ENCODE data around the gene ZNF207.
A peak's percentile ranks its signal among the peaks of the same experiment; 100 is the strongest.
"Not testable (repeated sequence)": the region's sequence is repeated elsewhere in the genome, so short reads cannot be mapped to it uniquely, and the experiment has no call there.

Gene ZNF207

DNA sequence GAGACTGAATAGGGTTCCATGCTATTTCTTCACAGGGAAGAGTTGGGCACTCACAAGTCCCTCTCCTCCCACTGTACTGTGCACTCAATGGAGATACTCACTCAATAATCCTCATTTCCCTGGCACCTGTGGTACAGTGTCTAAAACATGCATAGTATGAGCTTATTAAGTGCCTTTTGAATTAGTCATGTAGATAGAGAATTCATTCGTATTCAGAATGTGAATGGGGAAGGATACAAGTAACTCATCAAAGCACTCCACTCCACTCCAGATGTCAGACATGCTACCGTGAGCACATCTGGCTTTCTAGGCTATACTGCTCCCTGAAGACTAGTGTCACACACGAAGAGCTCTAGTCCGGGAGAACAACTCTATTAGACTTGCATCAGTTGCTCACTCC lies 14.3 kb upstream of the ZNF207 start:
- no peak for DNase-seq

DNA sequence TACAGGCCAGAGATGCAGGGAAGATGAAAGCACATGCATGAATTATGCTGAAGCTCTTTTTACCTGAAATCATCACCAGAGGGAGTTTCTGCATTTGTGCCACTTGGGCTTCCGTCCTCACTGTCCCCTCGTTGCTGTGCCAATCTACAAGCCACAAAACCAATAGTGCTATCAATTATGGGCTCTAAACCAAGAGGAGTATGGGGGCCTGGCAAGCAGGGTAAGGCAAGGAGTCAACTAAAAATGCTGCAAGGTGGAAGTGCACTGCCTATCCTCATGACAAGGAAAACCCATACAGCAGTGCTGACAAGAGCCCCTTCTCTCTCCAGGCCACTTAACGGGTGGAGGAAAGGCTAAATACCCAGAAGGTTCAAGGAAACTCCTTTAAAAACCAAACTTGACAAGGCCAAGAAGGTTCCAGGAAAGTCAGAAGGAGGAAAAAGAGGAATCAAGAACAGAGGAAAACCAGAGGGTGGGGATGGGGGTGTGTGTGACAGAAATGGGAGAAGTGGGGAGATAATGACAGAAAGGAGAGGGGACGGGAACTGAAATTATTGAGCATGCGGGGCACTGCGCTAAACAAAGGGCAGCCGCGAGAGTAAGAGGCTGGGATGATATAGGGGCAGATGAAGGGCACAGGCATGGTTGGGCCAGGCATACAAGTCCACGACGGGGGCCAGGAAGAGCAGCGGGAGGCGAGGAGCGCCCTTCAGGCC lies 8.7 kb upstream of the ZNF207 start:
- peak; percentile 16 to 37 for DNase-seq

DNA sequence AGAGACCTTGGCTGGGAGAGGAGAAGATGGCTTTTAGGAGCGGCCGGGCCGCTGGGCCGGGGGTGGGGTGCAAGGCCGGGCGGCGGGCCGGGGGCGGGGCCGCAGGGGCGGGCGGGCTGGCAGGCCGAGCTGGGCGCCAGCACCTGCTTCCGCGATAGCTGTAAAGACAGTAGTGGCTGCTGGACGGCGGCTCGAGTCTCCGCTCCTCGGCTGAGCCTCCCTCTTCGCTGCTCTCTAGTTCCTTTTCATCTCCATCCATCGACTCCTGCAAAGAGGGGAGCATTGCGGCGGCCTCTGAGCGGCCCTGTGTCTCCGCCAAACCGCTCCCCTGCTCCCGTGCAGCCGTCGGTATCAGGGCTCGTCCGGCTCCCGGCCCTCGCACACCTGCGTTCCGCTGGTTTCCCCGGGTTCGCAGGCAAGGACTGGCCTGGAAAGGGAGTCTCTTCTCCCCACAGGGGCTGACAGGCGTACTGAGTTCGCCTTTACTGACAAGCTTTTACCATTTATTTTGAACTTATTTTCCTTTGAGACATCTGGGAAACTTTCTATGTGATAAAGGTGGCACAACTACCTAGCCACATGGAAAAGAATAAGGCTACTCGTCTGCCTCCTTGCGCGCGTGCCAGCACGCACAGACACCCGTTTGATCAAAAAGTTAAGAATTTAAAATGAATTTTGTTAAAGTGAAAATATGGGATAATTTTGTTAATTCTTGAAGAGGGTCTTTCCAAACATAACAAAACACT lies 7.9 kb upstream of the ZNF207 start, which contains the start of gene C17orf75:
Gene C17orf75, minus strand, starts transcription at position 317 of the 746 bp plus-strand sequence. Its CDS starts 34 bp downstream, at position 283.
- DNase-seq: peak; percentile 58 to 76

DNA sequence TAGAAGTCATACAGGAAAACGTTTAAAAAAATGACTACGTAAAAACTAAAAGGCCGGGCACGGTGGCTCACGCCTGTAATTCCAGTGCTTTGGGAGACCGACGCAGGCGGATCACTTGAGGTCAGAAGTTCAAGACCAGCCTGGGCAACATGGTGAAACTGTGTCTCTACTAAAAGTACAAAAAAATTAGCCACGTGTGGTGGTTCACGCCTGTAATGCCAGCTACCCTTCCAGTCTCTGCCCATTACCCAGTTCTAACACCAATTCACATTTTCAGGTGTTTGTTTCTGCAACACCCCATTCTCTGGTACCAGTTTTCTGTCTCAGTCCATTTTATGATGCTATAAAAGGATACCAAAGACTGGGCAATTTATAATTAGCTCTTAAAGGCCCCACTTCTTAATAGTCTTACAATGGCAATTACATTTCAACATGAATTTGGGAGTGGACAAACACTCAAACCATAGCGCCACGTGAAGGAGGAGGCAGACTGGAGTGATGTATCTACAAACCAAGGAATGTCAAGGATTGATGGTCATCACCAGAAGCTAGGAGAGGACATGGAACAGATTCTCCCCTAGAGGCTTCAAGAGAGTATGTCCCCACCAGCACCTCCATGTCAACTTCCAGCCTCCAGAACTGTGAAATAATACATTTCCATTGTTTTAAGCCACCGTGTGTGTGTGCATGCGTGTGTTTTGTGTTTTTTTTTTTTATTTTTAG lies 7.2 kb upstream of the ZNF207 start:
- no peak for DNase-seq

DNA sequence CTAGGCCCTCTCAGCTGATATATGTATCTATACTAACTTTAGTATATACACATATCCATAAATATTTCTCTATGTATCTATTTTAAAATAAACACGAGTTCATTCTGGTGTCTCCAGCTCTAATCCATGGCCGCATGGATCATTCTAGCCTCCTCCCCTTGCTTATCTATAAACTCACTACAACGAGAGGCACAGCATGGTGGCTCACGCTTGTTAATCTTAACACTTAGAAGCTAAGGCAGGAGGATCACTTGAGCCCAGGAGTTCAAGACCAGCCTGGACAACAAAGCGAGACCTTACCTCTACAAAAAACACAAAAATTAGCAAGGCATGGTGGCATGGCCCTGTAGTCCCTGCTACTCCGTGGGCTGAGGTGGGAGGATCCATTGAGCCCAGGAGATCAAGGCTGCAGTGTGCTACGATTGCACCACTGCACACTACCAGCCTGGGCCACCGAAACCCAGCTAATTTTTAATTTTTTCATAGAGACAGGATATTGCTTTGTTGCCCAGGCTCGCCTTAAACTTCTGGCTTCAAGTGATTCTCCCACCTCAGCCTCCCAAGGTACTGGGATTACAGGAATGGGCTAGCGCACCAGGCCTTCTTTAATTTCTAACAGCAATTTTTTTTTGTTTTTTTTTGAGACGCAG lies 3.9 kb upstream of the ZNF207 start:
- DNase-seq: no peak

DNA sequence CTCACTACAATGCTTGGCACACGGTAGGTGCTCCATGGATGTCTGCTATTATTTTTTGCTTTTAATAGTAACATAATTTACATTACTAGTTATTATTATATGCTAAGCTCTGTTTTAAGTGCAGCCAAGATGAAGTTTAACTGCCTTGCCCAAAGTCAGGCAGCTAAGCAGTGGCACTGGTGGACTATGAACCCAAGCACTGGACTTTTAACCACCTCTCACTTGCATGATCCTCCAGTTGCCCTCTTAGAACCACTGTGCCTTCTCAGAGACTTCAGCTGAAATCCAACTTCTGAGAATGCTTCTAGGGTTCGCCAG lies 1.5 kb upstream of the ZNF207 start:
- DNase-seq: no peak

DNA sequence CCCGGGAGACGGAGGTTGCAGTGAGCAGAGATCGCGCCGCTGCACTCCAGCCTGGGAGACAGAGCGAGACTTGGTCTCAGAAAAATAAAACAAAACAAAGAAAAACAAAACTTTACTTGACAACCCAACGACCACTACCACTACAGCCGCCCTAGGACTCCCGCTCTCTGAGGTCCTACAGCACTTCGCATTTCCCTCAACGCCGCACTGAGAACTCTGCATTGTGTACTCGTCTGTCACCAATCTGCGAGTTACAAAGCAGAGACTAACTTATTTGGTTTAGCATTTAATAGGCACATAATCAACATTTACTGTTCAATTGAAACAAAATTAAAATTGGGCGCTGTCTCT lies 479 bp upstream of the ZNF207 start:
- DNase-seq: no peak

DNA sequence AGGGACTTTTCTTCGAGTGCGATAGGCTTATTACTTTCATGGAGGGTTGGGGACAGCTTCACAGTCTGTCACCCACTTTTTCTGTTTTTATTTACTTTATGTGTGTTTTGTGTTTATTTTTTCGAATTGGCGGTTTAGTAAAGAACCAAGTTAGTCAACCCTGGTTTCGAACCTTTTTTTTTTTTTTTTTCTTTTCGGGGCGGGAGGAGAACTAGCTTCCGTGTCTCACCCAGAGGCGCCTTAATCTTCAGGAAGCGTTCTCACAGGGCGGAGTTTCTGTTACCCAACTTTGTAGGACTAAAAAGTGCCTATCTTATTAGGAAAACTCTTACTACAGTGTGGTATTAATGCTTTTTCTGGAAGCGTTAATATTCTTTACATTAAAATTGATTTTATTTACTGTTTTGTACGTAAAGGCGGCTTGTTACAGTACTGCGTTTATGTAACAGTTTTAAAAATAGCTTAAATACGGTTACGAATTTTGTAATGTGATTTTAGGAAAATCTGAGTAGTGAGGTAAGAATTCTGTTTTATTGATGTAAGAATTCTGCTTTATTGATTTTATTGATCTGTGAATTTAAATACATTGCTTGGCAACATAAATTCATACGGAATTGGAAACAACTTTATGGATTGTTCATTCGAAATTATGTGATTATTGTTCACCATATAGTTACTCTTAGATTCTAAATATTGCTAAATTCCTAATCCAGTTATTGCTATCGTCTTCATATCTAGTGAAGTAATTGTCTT lies 885 bp downstream of the ZNF207 start:
- peak in 1 of 2 experiments; percentile 33 for DNase-seq

DNA sequence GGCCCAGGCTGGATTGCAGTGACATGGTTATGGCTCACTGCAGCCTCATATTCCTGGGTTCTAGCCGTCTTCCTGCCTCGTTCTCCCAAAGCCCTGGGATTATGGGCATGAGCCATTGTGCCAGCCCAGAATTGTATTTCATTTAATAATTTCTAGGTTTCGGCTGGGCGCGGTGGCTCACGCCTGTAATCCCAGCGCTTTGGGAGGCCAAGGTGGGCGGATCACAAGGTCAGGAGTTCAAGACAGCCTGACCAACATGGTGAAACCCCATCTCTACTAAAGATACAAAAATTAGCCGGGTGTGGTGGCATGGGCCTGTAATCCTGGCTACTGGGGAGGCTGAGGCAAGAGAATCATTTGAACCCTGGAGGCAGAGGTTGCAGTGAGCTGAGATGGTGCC lies 2.8 kb downstream of the ZNF207 start:
- DNase-seq: not testable (repeated sequence)

DNA sequence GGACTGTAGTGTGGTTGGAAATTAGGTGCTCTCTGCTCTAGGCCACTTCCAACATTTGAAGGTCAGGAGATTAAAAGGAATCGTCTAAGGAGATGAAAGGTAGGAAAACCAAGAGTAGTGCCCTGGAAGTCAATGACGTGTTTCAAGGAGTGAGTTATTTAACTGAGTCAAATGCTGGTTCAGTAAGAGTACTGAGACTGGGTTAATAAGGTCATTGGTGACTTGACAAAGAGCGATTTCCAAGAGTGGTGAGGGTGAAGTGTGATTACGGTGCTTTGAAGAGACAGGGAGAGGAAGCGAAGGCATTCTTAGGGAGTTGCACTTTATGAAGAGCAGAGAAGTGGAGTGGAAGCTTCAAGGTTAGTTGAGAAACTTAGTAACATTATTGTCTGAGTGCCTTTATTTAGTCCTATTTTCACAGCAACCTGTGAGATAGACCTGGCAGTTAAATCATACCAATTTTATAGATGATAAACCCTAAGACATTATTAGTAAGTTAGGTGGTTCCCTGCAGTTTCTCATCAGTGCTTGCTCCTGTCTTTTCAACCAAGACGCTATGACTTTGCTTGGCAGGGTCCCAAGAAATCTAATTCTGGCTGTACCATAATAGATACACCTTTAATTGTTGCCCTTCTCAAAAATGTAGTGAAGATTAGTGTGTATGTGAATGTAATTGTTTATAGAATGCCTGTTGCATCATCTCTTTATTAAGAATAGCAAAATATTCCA lies 5.9 kb downstream of the ZNF207 start:
- DNase-seq: no peak

DNA sequence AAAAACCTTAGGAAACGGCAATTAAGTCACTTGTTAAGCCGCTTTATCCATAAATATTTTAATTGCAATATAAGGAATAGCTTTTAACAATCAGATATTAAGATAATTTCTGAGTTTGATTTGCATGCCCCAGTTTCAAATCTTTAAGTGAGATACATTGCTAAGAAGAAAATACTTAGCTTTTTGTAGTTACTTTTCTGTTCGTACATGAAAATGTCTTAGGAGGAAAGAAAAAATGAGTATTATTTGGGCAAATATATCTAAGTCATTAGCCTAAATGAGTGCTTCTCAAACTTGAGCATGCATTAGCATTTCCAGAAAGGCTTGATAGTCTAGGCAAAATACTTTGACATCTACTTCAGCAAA lies 6.4 kb downstream of the ZNF207 start:
- no peak for DNase-seq

DNA sequence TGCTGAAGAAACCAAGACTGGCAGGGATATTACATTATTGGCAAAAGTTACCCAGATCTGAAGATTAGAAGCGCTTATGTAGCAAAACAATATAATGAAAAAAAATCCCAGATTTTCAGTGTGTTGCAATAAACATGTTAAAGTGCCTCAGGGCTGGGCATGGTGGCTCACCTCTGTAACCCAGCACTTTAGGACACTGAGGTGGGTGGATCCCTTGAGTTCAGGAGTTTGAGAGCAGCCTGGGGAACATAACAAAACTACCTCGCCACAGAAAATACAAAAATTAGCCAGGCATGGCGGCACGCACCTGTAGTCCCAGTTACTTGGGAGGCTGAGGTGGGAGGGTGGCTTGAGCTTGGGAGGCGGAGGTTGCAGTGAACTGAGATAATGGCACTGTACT lies 6.8 kb downstream of the ZNF207 start:
- no peak for DNase-seq

DNA sequence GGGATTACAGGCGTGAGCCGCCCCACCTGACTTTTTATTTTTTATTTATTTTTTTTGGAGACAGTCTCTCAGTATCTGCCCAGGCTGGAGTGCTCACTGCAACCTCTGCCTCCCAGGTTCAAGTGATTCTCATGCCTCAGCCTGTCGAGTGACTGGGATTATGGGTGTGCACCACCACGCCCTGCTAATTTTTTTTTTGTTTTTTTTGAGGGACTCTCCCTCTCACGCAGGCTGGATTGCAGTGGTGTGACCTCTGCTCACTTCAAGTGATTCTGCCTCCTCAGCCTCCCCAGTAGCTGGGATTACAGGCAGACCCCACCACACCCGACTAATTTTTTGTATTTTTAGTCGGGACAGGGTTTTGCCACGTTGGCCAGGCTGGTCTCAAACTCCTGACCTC lies 7.7 kb downstream of the ZNF207 start:
- no peak for DNase-seq

DNA sequence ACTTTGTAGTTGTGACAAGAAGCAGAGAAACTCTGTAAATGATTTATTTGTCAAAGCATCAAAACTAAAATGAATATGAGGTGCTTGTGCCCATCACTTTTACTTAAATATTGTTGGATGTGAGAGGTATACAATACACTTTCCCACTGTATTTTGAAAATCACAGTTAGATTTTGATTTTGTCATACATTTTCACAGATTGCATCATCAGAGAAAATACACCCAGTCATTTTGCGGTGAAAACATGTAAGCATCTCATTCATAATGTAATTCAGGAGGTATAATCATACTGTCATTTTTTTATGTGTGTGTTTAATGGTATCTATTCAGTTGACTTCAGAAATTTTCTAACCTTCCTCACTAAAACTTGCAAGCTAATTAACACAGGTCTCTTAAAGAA lies 11.3 kb downstream of the ZNF207 start:
- no peak for DNase-seq

DNA sequence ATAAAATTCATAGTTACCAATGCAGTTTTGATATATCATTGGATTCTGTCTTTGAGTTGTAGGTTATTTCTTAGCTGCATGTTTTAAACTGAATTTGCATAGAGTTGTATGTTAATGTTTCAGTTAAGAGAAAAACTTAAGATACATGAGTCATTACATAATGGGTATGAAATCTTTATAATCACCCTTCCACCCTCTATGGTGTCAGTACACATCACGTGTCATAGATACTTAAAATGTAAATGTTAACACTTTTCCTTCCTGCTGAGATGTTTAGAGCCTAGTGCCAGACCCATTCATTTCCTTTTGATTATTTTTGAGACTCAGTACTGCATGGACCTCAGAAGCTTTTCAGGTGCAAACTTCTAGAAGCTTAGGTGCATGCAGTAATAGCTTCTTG lies 20.5 kb downstream of the ZNF207 start:
- DNase-seq: no peak

DNA sequence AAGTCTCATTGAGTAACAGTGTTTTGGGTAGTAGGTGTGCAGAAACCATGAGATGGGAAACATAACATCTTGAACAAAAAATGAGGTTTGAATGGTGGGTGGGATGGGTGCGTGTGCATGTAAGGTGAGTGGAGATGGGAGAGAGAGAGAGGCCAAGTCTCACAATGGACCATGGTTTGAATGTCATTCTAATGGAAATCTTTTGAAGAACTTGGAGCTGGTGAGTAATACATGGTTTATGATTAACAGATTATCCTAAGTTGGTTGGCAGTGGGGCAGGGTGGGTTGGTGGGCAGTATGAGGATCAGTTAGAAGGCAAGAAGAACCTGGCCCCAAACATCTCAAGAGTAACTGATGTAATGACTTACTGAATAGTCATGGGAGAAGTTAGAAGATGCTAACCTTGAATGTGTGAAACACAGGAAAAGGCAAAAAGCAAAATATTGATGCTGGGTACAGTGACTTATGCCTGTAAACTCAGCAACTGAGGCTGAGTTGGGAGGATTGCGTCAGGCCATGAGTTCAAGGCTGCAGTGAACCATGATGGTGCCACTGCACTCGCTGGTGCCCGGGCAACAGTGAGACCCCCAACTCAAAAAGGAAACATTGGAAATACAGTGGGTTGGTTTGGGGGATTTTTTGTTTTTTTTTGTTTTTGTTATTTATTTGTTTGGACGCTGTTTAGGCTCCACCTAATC lies 32.7 kb downstream of the ZNF207 start:
- no peak for DNase-seq

DNA sequence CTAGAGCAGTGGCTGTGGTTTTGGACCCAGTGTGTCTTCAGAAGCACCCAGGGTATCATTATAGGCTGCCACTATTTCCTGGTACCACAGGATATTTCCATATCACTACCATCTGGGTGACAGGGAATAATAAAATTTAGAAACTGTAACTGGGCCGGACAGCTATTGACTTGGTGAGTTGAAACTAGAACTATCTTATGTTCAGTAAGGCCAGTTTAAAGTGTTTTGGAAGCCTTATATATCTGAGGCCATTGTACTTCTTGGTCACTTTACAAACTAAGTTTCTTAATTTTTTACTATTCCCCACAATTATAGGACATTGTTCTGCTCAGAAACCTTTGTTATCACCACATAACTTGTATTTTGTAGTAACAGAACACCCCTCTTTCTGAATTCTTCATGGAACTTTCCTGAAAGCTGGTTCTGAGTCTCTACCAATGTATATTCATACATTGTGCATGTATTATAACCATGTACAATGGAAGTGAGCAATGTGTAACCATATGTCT lies 34.0 kb downstream of the ZNF207 start:
- no peak for DNase-seq

DNA sequence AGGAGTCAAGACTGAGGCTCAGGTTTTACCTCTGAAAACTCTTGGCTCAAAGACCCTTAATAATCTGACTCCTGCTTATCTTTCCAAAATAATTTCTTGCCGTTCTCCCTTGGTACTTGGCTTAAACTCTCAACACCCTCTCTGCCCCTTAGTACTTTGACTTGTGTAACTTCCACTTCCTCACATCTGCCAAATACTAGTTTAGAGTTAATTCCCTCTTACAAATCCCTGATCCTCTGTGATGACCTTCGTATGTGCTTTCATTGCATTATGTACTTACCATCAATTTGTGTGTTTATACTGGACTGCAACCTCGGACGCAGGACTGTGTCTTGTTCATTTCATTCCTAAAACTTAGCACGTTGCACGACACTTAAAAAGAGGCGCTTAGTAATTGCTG lies 35.2 kb downstream of the ZNF207 start:
- no peak for DNase-seq

DNA sequence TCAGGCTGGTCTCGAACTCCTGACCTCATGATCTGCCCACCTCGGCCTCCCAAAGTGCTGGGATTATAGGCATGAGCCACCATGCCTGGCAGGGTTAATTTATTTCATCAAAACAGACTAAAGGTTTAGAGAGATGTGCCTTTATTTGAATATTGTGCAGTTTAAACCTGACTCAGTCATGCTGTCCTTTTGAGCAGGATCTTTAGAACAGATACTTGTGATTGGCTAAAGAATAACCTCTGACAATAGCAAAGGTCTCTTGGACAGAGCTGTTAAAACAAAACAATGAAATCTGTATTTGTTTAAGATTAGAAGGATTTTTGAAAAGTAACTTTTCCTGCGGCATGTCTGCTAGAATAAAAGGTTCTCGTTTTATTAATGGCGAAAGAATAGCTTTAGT lies 36.0 kb downstream of the ZNF207 start:
- DNase-seq: no peak

DNA sequence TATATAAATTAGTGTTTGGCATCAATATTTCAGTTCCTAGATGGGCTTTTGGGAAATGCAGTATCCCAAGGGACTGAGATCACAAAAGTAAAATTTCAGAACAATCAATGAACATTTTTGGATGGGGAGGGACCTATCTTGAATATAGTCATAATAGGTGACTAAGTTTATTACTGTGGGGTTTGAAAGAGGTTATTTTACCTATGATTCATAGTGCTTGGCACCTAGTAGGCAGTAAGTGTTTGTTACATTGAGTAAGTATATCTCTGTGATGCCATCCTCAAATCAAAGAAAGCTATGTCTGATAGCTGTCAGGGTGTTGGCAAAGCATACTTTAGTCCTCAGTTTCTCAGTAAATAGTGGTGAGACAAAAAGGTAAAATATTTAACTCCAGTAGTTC lies 36.9 kb downstream of the ZNF207 start:
- DNase-seq: no peak

DNA sequence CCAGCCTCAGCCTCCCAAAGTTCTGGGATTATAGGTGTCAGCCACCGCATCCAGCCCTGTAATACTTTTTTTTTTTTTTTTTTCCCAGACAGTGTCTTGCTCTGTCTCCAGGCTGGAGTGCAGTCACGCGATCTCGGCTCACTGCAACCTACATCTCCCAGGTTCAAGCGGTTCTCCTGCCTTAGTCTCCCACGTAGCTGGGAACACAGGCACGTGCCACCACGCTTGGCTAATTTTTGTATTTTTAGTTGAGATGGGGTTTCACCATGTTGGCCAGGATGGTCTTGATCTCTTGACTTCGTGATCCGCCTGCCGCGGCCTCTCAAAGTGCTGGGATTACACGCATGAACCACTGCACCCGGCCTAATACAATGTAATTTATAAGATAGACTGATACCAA lies 38.2 kb downstream of the ZNF207 start:
- DNase-seq: not testable (repeated sequence)

Measured in NCI-H2081 (cell line).